Measurements from ENCODE around the gene BRI3.

GRCh38 chr7:98323597-98324322, 42.3 kb downstream of the BRI3 start:
- TF ChIP-seq, protein P1, sequence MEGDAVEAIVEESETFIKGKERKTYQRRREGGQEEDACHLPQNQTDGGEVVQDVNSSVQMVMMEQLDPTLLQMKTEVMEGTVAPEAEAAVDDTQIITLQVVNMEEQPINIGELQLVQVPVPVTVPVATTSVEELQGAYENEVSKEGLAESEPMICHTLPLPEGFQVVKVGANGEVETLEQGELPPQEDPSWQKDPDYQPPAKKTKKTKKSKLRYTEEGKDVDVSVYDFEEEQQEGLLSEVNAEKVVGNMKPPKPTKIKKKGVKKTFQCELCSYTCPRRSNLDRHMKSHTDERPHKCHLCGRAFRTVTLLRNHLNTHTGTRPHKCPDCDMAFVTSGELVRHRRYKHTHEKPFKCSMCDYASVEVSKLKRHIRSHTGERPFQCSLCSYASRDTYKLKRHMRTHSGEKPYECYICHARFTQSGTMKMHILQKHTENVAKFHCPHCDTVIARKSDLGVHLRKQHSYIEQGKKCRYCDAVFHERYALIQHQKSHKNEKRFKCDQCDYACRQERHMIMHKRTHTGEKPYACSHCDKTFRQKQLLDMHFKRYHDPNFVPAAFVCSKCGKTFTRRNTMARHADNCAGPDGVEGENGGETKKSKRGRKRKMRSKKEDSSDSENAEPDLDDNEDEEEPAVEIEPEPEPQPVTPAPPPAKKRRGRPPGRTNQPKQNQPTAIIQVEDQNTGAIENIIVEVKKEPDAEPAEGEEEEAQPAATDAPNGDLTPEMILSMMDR (IDR thresholded peaks at IDR 0.05; ENCODE audit: low read depth, low read length, poor library complexity, severe bottlenecking) = no peak
- TF ChIP-seq EZH2phosphoT487 (IDR thresholded peaks at IDR 0.05; ENCODE audit: borderline replicate concordance, low read length) = no peak
